GM23248 (cell line): ENCODE results near the gene MLYCD. TPM values are rescaled to one million over a fixed set of nuclear protein-coding genes. Genes with fewer than 3 reads are reported as not detected.
"Not testable (repeated sequence)": the region's sequence is repeated elsewhere in the genome, so short reads cannot be mapped to it uniquely, and the experiment has no call there.

Experiments
- DNase-seq: peaks from one replicate; pipeline ENCODE4 v3.0.0-alpha.2; 2015
- H2AFZ ChIP-seq: fragments of 200-600 bp; sonication (generic); 2 replicates; pipeline ENCODE4 v1.6.1; 2016; ENCODE audit warnings: antibody characterized with exemption
- H3F3A ChIP-seq: fragments of 200-600 bp; sonication (generic); 2 replicates; pipeline ENCODE4 v1.6.1; 2016; ENCODE audit warnings: mild to moderate bottlenecking, antibody characterized with exemption, mixed run types; ENCODE audit not compliant: insufficient read depth
- H3K27ac ChIP-seq: fragments of 200-600 bp; sonication (generic); 2 replicates; pipeline ENCODE4 v1.5.1; 2016; ENCODE audit warnings: mild to moderate bottlenecking
- H3K27me3 ChIP-seq: fragments of 200-600 bp; sonication (generic); replicated peaks from 2 replicates; pipeline ENCODE4 v1.6.1; 2016; ENCODE audit warnings: mild to moderate bottlenecking; ENCODE audit not compliant: insufficient read depth
- H3K36me3 ChIP-seq: fragments of 200-600 bp; sonication (generic); 2 replicates; pipeline ENCODE4 v1.6.1; 2016; ENCODE audit warnings: low read depth, mild to moderate bottlenecking
- H3K4me1 ChIP-seq: fragments of 200-600 bp; sonication (generic); 2 replicates; pipeline ENCODE4 v1.6.1; 2016; ENCODE audit warnings: mild to moderate bottlenecking; ENCODE audit not compliant: insufficient read depth
- H3K4me2 ChIP-seq: fragments of 200-600 bp; sonication (generic); one replicate; pipeline ENCODE4 v1.6.1; 2016; ENCODE audit warnings: mild to moderate bottlenecking; ENCODE audit not compliant: unreplicated experiment
- H3K4me3 ChIP-seq: fragments of 200-600 bp; sonication (generic); 2 replicates; pipeline ENCODE4 v1.5.1; 2016; ENCODE audit warnings: mild to moderate bottlenecking
- H3K79me2 ChIP-seq: fragments of 200-600 bp; sonication (generic); 2 replicates; pipeline ENCODE4 v1.6.1; 2016; ENCODE audit warnings: mild to moderate bottlenecking; ENCODE audit not compliant: insufficient read depth
- H3K9ac ChIP-seq: fragments of 200-600 bp; sonication (generic); 2 replicates; pipeline ENCODE4 v1.6.1; 2016; ENCODE audit warnings: mild to moderate bottlenecking
- H3K9me2 ChIP-seq: fragments of 200-600 bp; sonication (generic); 2 replicates; pipeline ENCODE4 v1.6.1; 2016; ENCODE audit warnings: mixed run types, mild to moderate bottlenecking, moderate library complexity; ENCODE audit not compliant: insufficient read depth
- H3K9me3 ChIP-seq: fragments of 200-600 bp; sonication (generic); one replicate; pipeline ENCODE4 v1.6.1; 2017; ENCODE audit warnings: low read depth
- H4K20me1 ChIP-seq: fragments of 200-600 bp; sonication (generic); 2 replicates; pipeline ENCODE4 v1.6.0; 2016; ENCODE audit not compliant: insufficient read depth
- EZH2 ChIP-seq: fragments of 200-600 bp; sonication (generic); IDR thresholded peaks from 2 replicates; pipeline ENCODE4 v1.6.1; 2018; ENCODE audit warnings: antibody characterized with exemption, mild to moderate bottlenecking; ENCODE audit not compliant: insufficient read depth, poor library complexity, severe bottlenecking
- EZH2phosphoT487 ChIP-seq: fragments of 200-600 bp; sonication (generic); IDR thresholded peaks from 2 replicates; pipeline ENCODE4 v1.6.1; 2018; ENCODE audit warnings: antibody characterized with exemption, moderate library complexity, mild to moderate bottlenecking, low read depth; ENCODE audit not compliant: insufficient read depth
- WGBS, 2 experiments: methylation state at CpG; one replicate each; pipeline ENCODE4 v1.1.6; 2015 to 2017; ENCODE audit warnings: low lambda C conversion rate in 2 of 2, low coverage in 1 of 2; ENCODE audit errors: missing lambda C conversion rate in 2 of 2; 5-methylcytosine and 5-hydroxymethylcytosine counted together
- in situ Hi-C: fragments of 300-500 bp; cut with MboI; formaldehyde crosslinking; loops from 2 replicates; pipeline ENCODE4 v1.15.0; 2020
- polyA plus RNA-seq: library from polyadenylated mRNA; unstranded; fragments of >200 nt; fragmentation: Nextera tagmentation; extraction: Ambion mirVana; gene quantifications from 2 replicates; pipeline ENCODE4 v1.2.1, GENCODE V29; 2016
- total RNA-seq: library from RNA; depleted of rRNA; stranded (reverse); fragments of >200 nt; shearing (Covaris generic); gene quantifications from 2 replicates; pipeline ENCODE4 v1.2.3, GENCODE V29; 2014

Gene MLYCD
- total and polyA plus RNA-seq, 2 experiments from 2014 or later, result 1.4 to 2.2 TPM

- Histone ChIP-seq H3K36me3 (no peaks in the 10 kb centered on the region), H3K4me1 (peaks cover 9% of the 10 kb centered on the region; the same call in 1 of the 2 replicates), H3K4me2 (no peak overlapping the region), H3K79me2 (no peaks in the 10 kb centered on the region), H3K4me3 (no peak overlapping the region), H3K27ac (no peak overlapping the region), H4K20me1 (no peaks in the 10 kb centered on the region), H3F3A (no peaks in the 10 kb centered on the region), H3K9me3 (no peaks in the 10 kb centered on the region), H2AFZ (no peak overlapping the region), H3K27me3 (no peaks in the 10 kb centered on the region), H3K9me2 (no peaks in the 10 kb centered on the region), H3K9ac (no peak overlapping the region)
- in situ Hi-C loops, result no loop called here
- no peak for TF ChIP-seq EZH2phosphoT487
- TF ChIP-seq EZH2, result no peak
- WGBS, 2 experiments, result 84 to 85% methylated on average over 14 to 18 of the region's 18 CpGs
- no peak for DNase-seq
These were observed 39.3 kb downstream of the MLYCD start for GRCh38 chr16:83937922-83938885.

- no peaks in the 10 kb centered on the region for H3K4me1 ChIP-seq
- no peaks in the 10 kb centered on the region for H4K20me1 ChIP-seq
- no peak overlapping the region for H3K4me3 ChIP-seq
- in situ Hi-C loops, result no loop called here
- no peak overlapping the region for H2AFZ ChIP-seq
- no peaks in the 10 kb centered on the region for H3K36me3 ChIP-seq
- 69 to 78% methylated on average over 12 of the region's 12 CpGs for WGBS, 2 experiments
- H3K79me2 ChIP-seq, result no peaks in the 10 kb centered on the region
- H3K9me3 ChIP-seq, result no peaks in the 10 kb centered on the region
- H3K9ac ChIP-seq, result no peak overlapping the region
- H3K9me2 ChIP-seq, result no peaks in the 10 kb centered on the region
- H3K4me2 ChIP-seq, result no peak overlapping the region
- no peak for DNase-seq
- H3F3A ChIP-seq, result no peaks in the 10 kb centered on the region
- no peak overlapping the region for H3K27ac ChIP-seq
- TF ChIP-seq EZH2phosphoT487, result no peak
- H3K27me3 ChIP-seq, result no peaks in the 10 kb centered on the region
These were observed 40.4 kb downstream of the MLYCD start for GRCh38 chr16:83939266-83939855.

GRCh38 chr16:83940119-83940518, 41.2 kb downstream of the MLYCD start:
- H4K20me1 ChIP-seq, result no peaks in the 10 kb centered on the region
- H3K4me1 ChIP-seq, result no peaks in the 10 kb centered on the region
- no peaks in the 10 kb centered on the region for H3K27me3 ChIP-seq
- no peaks in the 10 kb centered on the region for H3K36me3 ChIP-seq
- H3K4me2 ChIP-seq, result no peak overlapping the region
- no peaks in the 10 kb centered on the region for H3K9me3 ChIP-seq
- TF ChIP-seq EZH2phosphoT487, result no peak
- TF ChIP-seq EZH2, result no peak
- H3F3A ChIP-seq, result no peaks in the 10 kb centered on the region
- in situ Hi-C loops, result no loop called here
- 44 to 45% methylated on average over 9 to 12 of the region's 12 CpGs for WGBS, 2 experiments
- no peaks in the 10 kb centered on the region for H3K79me2 ChIP-seq
- DNase-seq, result no peak
- H3K9me2 ChIP-seq, result no peaks in the 10 kb centered on the region
- no peak overlapping the region for H3K4me3 ChIP-seq
- H2AFZ ChIP-seq, result no peak overlapping the region
- no peak overlapping the region for H3K27ac ChIP-seq
- H3K9ac ChIP-seq, result no peak overlapping the region

- H3K9ac ChIP-seq, result no peak overlapping the region
- DNase-seq, result no peak
- H3K4me2 ChIP-seq, result no peak overlapping the region
- no peak overlapping the region for H2AFZ ChIP-seq
- H3K79me2 ChIP-seq, result no peaks in the 10 kb centered on the region
- H3K4me3 ChIP-seq, result no peak overlapping the region
- TF ChIP-seq EZH2 (no peak), EZH2phosphoT487 (no peak)
- no peaks in the 10 kb centered on the region for H3K9me2 ChIP-seq
- no peaks in the 10 kb centered on the region for H4K20me1 ChIP-seq
- no peaks in the 10 kb centered on the region for H3K36me3 ChIP-seq
- in situ Hi-C loops, result no loop called here
- H3F3A ChIP-seq, result no peaks in the 10 kb centered on the region
- no peaks in the 10 kb centered on the region for H3K9me3 ChIP-seq
- H3K27ac ChIP-seq, result no peak overlapping the region
- no peaks in the 10 kb centered on the region for H3K4me1 ChIP-seq
- WGBS, 2 experiments, result 64 to 67% methylated on average over 28 of the region's 28 CpGs
- no peaks in the 10 kb centered on the region for H3K27me3 ChIP-seq
These were observed 41.9 kb downstream of the MLYCD start for GRCh38 chr16:83940630-83941378.

GRCh38 chr16:83941546-83941945, 42.6 kb downstream of the MLYCD start:
- in situ Hi-C loops, H3K4me1 ChIP-seq, H3K4me3 ChIP-seq, H3K27me3 ChIP-seq, H3K9me2 ChIP-seq, DNase-seq, H4K20me1 ChIP-seq, H3K79me2 ChIP-seq, H3K4me2 ChIP-seq, H2AFZ ChIP-seq, H3K27ac ChIP-seq, H3K36me3 ChIP-seq, H3K9ac ChIP-seq, H3K9me3 ChIP-seq, H3F3A ChIP-seq: not testable (repeated sequence)
- 86 to 94% methylated on average over 9 of the region's 9 CpGs for WGBS, 2 experiments
